ENCODE measurements around the gene IL32.
"Not testable (repeated sequence)": the region's sequence is repeated elsewhere in the genome, so short reads cannot be mapped to it uniquely, and the experiment has no call there.

The IL32 gene

DNA sequence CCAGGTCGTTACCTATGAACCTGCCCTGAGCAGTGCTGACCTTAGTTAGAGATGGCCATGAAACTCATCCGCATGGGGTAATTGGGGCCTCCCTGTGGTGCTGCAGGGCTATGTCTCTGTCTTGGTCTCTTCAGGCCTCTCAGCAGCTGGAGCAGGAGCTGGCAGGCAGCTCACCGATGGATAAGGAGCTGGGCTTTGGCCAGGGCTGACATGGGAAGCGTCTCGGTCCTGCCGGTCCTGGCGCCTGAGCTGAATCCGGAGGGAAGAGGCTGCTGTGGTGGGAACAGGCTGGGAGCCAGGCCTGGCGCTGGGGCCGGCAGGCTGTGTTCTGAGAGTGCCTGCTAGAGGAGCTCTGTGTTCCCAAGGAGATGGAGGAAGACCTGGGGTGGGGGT is 10.1 kb downstream of the IL32 start:
- H3K4me2 ChIP-seq (ENCODE audit: low read depth, low read length, poor library complexity, severe bottlenecking) = peak overlapping the region; percentile 91
- no peak for TF ChIP-seq EZH2phosphoT487 (IDR thresholded peaks at IDR 0.05; ENCODE audit: borderline replicate concordance)
- TF ChIP-seq, protein P1, sequence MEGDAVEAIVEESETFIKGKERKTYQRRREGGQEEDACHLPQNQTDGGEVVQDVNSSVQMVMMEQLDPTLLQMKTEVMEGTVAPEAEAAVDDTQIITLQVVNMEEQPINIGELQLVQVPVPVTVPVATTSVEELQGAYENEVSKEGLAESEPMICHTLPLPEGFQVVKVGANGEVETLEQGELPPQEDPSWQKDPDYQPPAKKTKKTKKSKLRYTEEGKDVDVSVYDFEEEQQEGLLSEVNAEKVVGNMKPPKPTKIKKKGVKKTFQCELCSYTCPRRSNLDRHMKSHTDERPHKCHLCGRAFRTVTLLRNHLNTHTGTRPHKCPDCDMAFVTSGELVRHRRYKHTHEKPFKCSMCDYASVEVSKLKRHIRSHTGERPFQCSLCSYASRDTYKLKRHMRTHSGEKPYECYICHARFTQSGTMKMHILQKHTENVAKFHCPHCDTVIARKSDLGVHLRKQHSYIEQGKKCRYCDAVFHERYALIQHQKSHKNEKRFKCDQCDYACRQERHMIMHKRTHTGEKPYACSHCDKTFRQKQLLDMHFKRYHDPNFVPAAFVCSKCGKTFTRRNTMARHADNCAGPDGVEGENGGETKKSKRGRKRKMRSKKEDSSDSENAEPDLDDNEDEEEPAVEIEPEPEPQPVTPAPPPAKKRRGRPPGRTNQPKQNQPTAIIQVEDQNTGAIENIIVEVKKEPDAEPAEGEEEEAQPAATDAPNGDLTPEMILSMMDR (conservative IDR thresholded peaks at IDR 0.05; ENCODE audit: low read length) = no peak
- peak overlapping the region; percentile 100 for H3K9ac ChIP-seq (ENCODE audit: low read depth, low read length, poor library complexity, severe bottlenecking)
- H3K9me3 ChIP-seq (ENCODE audit: insufficient read depth, low read depth, low read length) = no peaks in the 10 kb centered on the region
- H2AFZ ChIP-seq (ENCODE audit: low read length) = no peak overlapping the region
- H3K4me3 ChIP-seq (ENCODE audit: low read length, poor library complexity, severe bottlenecking) = peak overlapping the region; percentile 91
- peaks cover 58% of the 10 kb centered on the region for H3K4me1 ChIP-seq (ENCODE audit: insufficient read depth, low read length, poor library complexity, severe bottlenecking)
- no peaks in the 10 kb centered on the region for H4K20me1 ChIP-seq (ENCODE audit: insufficient read depth, low read length, poor library complexity, severe bottlenecking)
- peaks cover 5% of the 10 kb centered on the region; the same call in 1 of the 2 replicates for H3K79me2 ChIP-seq (ENCODE audit: insufficient read depth, low read length)
- H3F3A ChIP-seq (ENCODE audit: low read depth) = peaks cover 14% of the 10 kb centered on the region
- no peaks in the 10 kb centered on the region for H3K36me3 ChIP-seq (ENCODE audit: insufficient read depth, low read length)
- H3K27me3 ChIP-seq (ENCODE audit: insufficient read depth, low read length, poor library complexity, severe bottlenecking) = no peaks in the 10 kb centered on the region
- H3K9me2 ChIP-seq (replicated peaks; ENCODE audit: low read depth, low read length) = no peaks in the 10 kb centered on the region

GRCh38 chr16:3075946-3076345 is 10.5 kb downstream of the IL32 start:
- peaks cover 56% of the 10 kb centered on the region for H3K4me1 ChIP-seq (ENCODE audit: insufficient read depth, low read length, poor library complexity, severe bottlenecking)

GRCh38 chr16:3076577-3076976 is 11.1 kb downstream of the IL32 start:
- Histone ChIP-seq H4K20me1 (ENCODE audit: insufficient read depth, low read length, poor library complexity, severe bottlenecking) (no peaks in the 10 kb centered on the region), H3K9me3 (ENCODE audit: insufficient read depth, low read depth, low read length) (no peaks in the 10 kb centered on the region), H3K9me2 (replicated peaks; ENCODE audit: low read depth, low read length) (no peaks in the 10 kb centered on the region), H3K4me1 (ENCODE audit: insufficient read depth, low read length, poor library complexity, severe bottlenecking) (peaks cover 50% of the 10 kb centered on the region), H3K4me3 (ENCODE audit: low read length, poor library complexity, severe bottlenecking) (peak overlapping the region; percentile 91), H3F3A (ENCODE audit: low read depth) (peaks cover 14% of the 10 kb centered on the region), H3K27me3 (ENCODE audit: insufficient read depth, low read length, poor library complexity, severe bottlenecking) (no peaks in the 10 kb centered on the region), H3K4me2 (ENCODE audit: low read depth, low read length, poor library complexity, severe bottlenecking) (peak overlapping the region; percentile 91), H3K79me2 (ENCODE audit: insufficient read depth, low read length) (peaks cover 5% of the 10 kb centered on the region; the same call in 1 of the 2 replicates), H3K9ac (ENCODE audit: low read depth, low read length, poor library complexity, severe bottlenecking) (peak overlapping the region; percentile 100), H3K36me3 (ENCODE audit: insufficient read depth, low read length) (no peaks in the 10 kb centered on the region), H2AFZ (ENCODE audit: low read length) (no peak overlapping the region)
- TF ChIP-seq, protein P1 (conservative IDR thresholded peaks at IDR 0.05; ENCODE audit: low read length) = no peak
- no peak for TF ChIP-seq EZH2phosphoT487 (IDR thresholded peaks at IDR 0.05; ENCODE audit: borderline replicate concordance)

More at GRCh38 chr16:3075946-3076345, 10.5 kb downstream of the IL32 start:
- not testable (repeated sequence) for H3K36me3 ChIP-seq (ENCODE audit: insufficient read depth, low read length); H3K9me3 ChIP-seq (ENCODE audit: insufficient read depth, low read depth, low read length); H3K79me2 ChIP-seq (ENCODE audit: insufficient read depth, low read length); H3K27me3 ChIP-seq (ENCODE audit: insufficient read depth, low read length, poor library complexity, severe bottlenecking); H4K20me1 ChIP-seq (ENCODE audit: insufficient read depth, low read length, poor library complexity, severe bottlenecking); H2AFZ ChIP-seq (ENCODE audit: low read length); H3K9me2 ChIP-seq (replicated peaks; ENCODE audit: low read depth, low read length)
- peak overlapping the region; percentile 91 for H3K4me3 ChIP-seq (ENCODE audit: low read length, poor library complexity, severe bottlenecking)
- peak overlapping the region; percentile 91 for H3K4me2 ChIP-seq (ENCODE audit: low read depth, low read length, poor library complexity, severe bottlenecking)
- H3F3A ChIP-seq (ENCODE audit: low read depth) = peaks cover 14% of the 10 kb centered on the region
- H3K9ac ChIP-seq (ENCODE audit: low read depth, low read length, poor library complexity, severe bottlenecking) = peak overlapping the region; percentile 100

DNA sequence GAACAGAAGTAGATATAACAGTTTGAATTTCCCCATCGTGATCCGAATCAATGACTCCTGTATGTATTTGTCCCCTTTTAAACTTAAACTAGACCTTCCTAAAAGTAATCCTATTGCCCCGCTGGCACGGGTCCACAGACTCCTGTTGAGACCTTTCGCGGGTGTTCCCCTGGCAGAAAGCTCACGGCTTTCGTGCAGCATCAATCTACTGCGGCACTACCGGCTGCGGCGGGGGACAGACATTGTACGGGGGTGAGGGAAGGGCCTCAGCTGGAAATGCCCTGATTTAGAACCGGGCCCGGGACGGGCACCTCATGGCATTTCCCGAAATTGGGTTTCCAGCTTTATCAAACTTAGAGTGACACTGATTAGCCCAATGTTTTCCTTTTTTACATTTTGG is 14.6 kb downstream of the IL32 start:
- H3K4me1 ChIP-seq (ENCODE audit: insufficient read depth, low read length, poor library complexity, severe bottlenecking) = peaks cover 32% of the 10 kb centered on the region

DNA sequence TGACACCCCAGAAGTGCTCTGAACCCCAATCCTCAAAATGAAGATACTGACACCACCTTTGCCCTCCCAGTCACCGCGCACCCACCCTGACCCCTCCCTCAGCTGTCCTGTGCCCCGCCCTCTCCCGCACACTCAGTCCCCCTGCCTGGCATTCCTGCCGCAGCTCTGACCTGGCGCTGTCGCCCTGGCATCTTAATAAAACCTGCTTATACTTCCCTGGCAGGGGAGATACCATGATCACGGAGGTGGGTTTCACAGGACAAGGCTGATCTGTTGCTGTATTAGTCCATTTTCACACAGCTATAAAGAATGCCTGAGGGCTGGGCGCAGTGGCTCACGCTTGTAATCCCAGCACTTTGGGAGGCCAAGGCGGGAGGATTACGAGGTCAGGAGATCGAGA is 16.5 kb downstream of the IL32 start:
- not testable (repeated sequence) for H3K4me3 ChIP-seq (ENCODE audit: low read length, poor library complexity, severe bottlenecking); H4K20me1 ChIP-seq (ENCODE audit: insufficient read depth, low read length, poor library complexity, severe bottlenecking); H3F3A ChIP-seq (ENCODE audit: low read depth); H3K9ac ChIP-seq (ENCODE audit: low read depth, low read length, poor library complexity, severe bottlenecking); H3K79me2 ChIP-seq (ENCODE audit: insufficient read depth, low read length); H3K9me2 ChIP-seq (replicated peaks; ENCODE audit: low read depth, low read length); H3K27me3 ChIP-seq (ENCODE audit: insufficient read depth, low read length, poor library complexity, severe bottlenecking); H3K4me2 ChIP-seq (ENCODE audit: low read depth, low read length, poor library complexity, severe bottlenecking); H3K9me3 ChIP-seq (ENCODE audit: insufficient read depth, low read depth, low read length); H3K36me3 ChIP-seq (ENCODE audit: insufficient read depth, low read length); H2AFZ ChIP-seq (ENCODE audit: low read length)
- H3K4me1 ChIP-seq (ENCODE audit: insufficient read depth, low read length, poor library complexity, severe bottlenecking) = peaks cover 25% of the 10 kb centered on the region

More for the DNA sequence above, 14.6 kb downstream of the IL32 start:
- peaks cover 9% of the 10 kb centered on the region for H3F3A ChIP-seq (ENCODE audit: low read depth)
- H3K36me3 ChIP-seq (ENCODE audit: insufficient read depth, low read length) = no peaks in the 10 kb centered on the region
- H3K79me2 ChIP-seq (ENCODE audit: insufficient read depth, low read length) = peaks cover 5% of the 10 kb centered on the region; the same call in 1 of the 2 replicates
- H3K4me2 ChIP-seq (ENCODE audit: low read depth, low read length, poor library complexity, severe bottlenecking) = no peak overlapping the region
- no peaks in the 10 kb centered on the region for H4K20me1 ChIP-seq (ENCODE audit: insufficient read depth, low read length, poor library complexity, severe bottlenecking)
- H3K4me3 ChIP-seq (ENCODE audit: low read length, poor library complexity, severe bottlenecking) = no peak overlapping the region
- no peaks in the 10 kb centered on the region for H3K9me3 ChIP-seq (ENCODE audit: insufficient read depth, low read depth, low read length)
- no peak overlapping the region for H2AFZ ChIP-seq (ENCODE audit: low read length)
- TF ChIP-seq, protein P1 (conservative IDR thresholded peaks at IDR 0.05; ENCODE audit: low read length) = no peak
- TF ChIP-seq EZH2phosphoT487 (IDR thresholded peaks at IDR 0.05; ENCODE audit: borderline replicate concordance) = no peak
- no peaks in the 10 kb centered on the region for H3K9me2 ChIP-seq (replicated peaks; ENCODE audit: low read depth, low read length)
- no peak overlapping the region for H3K9ac ChIP-seq (ENCODE audit: low read depth, low read length, poor library complexity, severe bottlenecking)
- no peaks in the 10 kb centered on the region for H3K27me3 ChIP-seq (ENCODE audit: insufficient read depth, low read length, poor library complexity, severe bottlenecking)

Data from Loucy (cell line).